T47D (cell line): Measurements from ENCODE around the gene CRTAP.
A peak's percentile ranks its signal among the peaks of the same experiment; 100 is the strongest.
"Not testable (repeated sequence)": the region's sequence is repeated elsewhere in the genome, so short reads cannot be mapped to it uniquely, and the experiment has no call there.

Source experiments
- DNase-seq, 2 experiments: peaks; one replicate each; pipeline versions ENCODE4 v3.0.0 to v3.0.0-alpha.2; 2011 to 2012; ENCODE audit warnings: low read depth in 1 of 2, low spot score in 1 of 2
- JUND ChIP-seq: IDR thresholded peaks from 2 replicates; pipeline ENCODE4 v1.6.1; 2012; ENCODE audit warnings: low read depth
- in situ Hi-C: cut with HindIII; loops from 2 replicates; pipeline ENCODE4 v1.10.0; 2016; ENCODE audit warnings: low sequenced_read_pairs, low pct_unique_long_range_greater_than_20kb

CRTAP gene

DNA sequence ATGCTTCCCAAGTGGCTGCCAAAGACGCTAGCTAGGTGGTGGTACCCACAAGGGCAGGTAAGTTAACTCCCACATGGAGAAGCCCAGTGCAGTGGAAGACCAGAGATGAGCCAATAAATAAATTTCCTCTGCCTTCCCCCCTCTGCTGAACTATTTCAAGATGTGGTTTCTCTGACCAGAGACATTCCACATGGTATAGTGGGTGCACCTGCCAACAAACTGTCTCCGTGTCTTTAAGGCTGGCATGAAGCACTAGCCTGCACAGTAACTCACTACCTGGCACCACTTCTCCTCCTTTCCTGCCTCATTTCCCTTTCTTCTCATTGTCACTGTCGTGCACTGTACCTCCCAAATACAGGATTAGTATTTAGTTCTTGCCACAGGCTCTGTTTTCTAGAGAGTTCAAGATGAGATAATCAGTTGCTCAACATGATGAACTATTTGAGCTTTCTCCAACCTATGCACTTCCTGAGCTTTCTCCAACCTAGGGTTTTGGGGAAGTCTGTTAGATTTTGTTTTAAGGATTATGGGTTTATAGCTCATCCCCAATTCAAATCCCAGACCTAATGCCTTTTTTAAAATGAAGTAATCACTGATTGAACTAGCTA is 8.4 kb upstream of the CRTAP start:
- no peak for DNase-seq
- TF ChIP-seq JUND = no peak
- in situ Hi-C loops = no loop called here

DNA sequence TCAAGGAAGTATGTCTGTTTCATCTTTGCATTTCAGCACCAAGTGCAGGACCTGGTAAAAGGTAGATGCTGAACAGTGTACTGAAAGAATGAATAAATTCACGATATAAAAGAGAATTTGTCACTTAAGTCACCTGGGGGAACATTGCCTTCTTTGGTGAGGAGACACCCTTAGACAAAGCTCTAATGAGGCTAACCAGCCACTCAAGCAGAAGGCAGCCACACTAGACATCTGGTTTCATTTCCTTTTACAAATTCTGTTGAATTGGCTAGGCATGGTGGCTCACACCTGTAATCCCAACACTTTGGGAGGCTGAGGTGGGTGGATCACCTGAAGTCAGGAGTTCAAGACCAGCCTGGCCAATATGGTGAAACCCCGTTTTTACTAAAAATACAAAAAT is 7.0 kb upstream of the CRTAP start:
- DNase-seq, in situ Hi-C loops: not testable (repeated sequence)

DNA sequence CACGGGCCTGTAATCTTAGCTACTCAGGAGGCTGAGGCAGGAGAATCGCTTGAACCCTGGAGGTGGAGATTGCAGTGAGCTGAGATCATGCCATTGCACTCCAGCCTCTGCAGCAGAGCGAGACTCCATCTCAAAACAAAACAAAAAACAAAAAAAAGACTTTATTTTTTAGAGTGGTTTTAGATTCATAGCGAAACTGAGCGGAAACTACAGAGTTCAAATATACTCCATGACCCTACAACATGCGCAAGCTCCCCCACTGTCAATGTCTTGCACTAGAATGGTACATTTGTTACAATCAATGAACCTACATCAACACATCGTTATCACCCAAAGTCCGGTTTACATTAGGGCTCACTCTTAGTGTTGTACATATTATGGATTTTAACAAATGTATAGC is 2.2 kb upstream of the CRTAP start:
- in situ Hi-C loops = no loop called here

DNA sequence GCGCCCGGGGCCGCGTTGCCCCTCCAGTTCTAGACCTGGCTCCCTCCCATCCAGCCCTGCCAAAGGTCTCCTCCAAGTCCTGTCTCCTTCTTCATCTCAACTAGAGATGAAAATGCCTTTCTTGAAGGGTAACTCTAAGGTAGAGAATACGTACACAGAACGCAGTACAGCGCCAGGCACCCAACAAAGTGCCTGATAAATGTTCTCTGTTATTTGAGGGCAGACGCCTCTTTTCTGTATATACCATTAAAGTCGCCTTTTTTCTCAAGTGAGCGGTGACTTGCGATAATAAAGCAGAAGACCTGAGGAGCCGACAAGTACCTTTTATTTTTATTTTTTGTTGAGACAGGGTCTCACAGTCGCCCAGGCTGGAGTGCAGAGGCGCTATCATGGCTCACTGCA is 809 bp downstream of the CRTAP start:
- in situ Hi-C loops = no loop called here
- DNase-seq = no peak
- TF ChIP-seq JUND = no peak

More for the DNA sequence above, 2.2 kb upstream of the CRTAP start:
- DNase-seq = no peak
- no peak for TF ChIP-seq JUND

DNA sequence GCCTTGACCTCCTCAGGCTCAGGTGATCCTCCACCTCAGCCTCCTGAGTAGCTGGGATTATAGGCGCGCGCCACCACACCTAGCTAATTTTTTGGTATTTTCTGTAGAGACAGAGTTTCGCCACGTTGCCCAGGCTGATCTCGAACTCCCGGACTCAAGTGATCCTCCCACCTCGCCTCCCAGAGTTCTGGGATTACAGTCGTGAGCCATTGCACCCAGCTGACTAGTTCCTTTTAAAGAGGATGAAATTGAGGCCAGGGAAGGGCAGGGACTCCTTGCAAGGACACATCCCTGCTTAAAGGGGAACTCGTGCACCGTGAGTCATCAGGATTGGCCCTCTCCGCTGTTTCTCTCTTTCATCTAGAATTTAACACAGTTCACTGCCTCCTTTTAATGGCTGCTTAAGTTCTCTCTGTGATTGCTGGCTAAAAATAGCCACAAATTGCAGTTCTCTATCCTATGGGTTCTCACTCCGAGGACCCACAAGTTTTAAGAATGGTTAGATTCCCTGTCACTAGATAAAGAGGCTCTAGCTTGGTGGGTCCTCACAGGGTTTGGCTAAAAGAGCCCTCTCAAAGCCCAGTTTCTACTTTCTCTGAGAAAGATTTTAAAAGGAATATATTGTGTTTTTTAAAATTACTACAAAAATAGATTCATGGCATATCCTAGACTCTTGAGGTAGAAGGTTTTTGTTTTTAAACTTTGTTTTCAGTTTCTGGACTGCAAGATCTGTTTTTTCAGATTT is 1.4 kb downstream of the CRTAP start:
- DNase-seq = no peak
- in situ Hi-C loops = no loop called here
- no peak for TF ChIP-seq JUND

DNA sequence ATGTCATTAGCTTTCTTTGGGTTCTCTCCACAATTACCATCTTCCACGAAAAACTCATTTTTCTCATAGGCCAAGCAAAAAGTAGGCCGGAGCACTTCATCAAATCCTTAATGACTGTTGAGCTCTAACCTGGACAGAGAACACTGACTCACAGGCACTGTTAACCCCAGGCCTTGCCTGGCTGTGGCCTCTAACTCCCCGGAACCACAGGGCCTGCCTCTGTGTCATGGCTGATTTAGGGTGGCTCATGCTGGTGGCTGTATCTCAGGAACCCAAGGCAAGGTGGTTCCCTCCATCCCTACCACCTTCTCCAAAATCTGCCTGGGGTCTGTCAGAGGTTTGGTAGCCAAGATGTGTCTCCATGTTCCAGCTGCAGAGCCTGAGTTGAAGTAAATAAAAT is 3.6 kb downstream of the CRTAP start:
- TF ChIP-seq JUND = no peak
- DNase-seq = no peak
- in situ Hi-C loops = no loop called here

DNA sequence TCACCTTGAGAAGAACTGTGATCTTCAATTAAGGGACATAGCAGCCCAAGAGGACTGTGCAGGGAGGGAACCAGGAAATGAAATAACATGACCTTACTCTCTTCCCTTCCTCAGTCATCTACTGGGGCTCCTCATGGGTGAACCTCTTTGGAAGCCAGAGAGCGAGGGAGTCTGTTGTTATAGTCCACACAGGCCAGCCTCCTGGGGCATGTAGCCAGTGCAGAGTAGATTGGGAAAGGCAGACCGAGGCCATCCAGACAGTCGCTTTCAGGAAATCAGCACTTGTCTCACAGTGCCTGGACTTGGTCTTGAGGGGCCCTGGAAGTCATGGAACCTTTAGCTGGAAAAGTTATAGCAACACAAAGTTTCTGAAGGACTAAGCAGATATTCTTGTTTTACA is 6.1 kb downstream of the CRTAP start:
- in situ Hi-C loops = no loop called here
- no peak for DNase-seq
- no peak for TF ChIP-seq JUND

DNA sequence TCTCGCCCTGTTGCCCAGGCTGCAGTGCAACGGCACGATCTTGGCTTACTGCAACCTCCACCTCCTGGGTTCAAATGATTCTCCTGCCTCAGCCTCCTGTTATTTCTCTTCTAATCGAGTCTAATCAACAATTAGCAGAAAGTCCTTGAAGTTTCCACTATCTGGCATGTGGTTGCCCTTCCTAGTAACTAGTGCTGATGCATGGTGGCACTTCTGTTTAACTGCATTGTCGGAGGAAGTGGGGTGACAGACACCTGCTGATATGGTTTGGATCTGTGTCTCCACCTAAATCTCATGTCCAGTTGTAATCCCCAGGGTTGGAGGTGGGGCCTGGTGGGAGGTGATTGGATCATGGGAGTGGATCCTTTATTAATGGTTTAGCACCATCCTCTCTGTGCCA is 9.2 kb downstream of the CRTAP start:
- in situ Hi-C loops = no loop called here
- DNase-seq = no peak
- TF ChIP-seq JUND = no peak

DNA sequence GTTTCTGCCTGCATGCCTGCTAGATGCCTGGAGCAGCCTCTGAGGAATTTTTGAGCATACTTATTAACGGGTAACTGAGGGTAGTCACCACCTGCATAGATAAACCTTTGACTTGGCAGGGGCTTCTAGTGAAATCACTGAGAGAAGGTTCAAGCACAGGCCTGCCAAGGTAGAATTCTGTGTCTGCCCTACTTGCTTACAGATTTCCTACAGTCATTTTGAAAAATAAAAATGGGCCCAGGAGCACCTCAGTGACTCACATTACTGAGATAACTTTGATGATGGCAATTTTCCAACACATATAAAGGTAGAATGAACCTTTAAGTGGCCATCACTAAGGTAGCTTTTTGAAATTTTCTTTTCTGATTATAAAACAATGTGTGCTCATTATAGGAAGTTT is 10.8 kb downstream of the CRTAP start:
- no peak for TF ChIP-seq JUND
- no peak for DNase-seq
- in situ Hi-C loops = no loop called here

DNA sequence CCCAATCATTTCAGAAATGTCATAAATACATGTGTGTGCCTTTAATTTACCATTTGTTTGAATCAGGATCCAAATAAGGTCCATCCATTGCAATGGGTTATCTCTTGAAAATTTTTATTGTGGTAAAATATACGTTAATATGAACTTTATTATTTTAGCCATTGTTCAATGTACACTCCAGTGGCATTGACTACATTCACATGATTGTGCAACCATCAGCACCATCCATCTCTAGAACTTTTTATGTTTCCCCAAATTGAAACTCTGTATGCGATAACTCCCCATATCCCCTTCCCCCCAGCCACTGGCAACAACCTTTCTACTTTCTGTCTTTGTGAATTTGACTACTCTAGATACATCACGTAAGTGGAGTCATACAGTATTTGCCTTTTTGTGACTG is 12.0 kb downstream of the CRTAP start:
- in situ Hi-C loops = no loop called here
- DNase-seq = no peak
- TF ChIP-seq JUND = no peak

DNA sequence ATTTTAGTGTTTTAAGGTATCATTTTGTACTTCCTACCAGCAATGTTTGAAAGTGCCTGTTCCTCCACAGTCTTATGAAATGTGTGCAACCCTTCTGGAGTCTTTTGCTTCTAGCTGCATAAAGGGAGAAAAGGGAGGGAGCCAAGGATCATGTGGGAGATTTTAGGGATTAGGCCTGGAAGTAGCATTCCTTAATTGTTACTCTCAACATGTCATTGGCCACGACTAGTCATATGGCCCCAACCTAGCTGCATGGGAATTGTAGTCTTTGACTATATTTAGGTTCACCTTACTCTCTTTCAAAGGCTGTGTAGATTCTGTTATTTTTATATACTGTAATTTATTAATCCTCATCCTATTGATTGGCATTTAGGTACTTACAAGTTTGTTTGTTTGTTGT is 14.9 kb downstream of the CRTAP start:
- no peak for TF ChIP-seq JUND
- peak; percentile 23 to 28 for DNase-seq
- in situ Hi-C loops = no loop called here

DNA sequence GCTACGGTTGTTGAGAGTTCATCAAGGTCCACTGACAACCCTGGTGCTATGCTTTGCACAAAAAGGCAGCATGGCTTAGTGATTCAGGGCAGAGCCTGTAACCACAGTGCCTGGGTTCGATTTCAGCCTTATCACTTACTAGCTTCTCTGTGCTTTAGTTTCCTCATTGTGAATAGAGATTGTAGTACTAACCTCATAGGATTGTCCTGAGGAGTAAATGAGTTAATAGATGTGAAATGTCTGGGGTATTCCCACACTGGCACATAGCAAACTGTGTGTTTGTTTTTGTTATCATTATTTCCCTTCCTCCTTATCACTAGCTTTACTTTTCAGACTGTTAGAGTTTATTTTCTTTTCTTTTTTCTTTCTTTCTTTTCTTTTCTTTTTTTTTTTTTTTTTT is 16.3 kb downstream of the CRTAP start:
- no peak for DNase-seq
- in situ Hi-C loops = no loop called here
- no peak for TF ChIP-seq JUND

DNA sequence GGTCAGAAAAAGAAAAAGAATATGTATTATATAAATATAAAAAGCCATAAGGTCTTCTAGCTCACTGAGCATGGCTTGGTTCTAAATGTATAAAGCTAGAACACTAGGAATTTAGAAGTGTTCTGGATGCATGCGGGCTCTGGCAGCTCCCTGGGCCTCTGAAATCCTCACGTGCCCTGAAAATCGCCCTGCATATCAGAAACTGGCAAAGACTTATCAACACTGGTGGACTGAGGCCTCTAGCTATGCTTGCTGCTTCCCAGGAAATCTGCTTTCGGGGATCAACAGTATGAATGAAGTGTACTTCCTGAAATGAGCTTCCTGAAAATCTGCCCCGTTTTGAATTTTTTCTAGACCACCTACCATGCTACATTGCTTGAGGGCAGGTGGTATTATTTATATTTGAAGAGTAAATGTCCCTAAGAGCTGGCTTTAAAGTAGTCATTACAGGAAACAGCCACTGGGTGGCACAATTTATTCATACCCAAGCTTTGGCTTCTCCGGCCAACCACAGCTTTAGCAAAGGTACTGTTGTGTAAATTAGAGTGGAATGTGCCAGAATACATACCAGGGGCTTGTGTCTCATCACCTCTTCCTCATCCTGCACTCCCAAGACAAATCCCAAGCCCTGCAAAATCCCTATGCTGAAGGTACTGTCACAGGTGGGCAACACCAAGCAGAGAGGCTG is 17.7 kb downstream of the CRTAP start:
- in situ Hi-C loops = no loop called here
- no peak for TF ChIP-seq JUND

DNA sequence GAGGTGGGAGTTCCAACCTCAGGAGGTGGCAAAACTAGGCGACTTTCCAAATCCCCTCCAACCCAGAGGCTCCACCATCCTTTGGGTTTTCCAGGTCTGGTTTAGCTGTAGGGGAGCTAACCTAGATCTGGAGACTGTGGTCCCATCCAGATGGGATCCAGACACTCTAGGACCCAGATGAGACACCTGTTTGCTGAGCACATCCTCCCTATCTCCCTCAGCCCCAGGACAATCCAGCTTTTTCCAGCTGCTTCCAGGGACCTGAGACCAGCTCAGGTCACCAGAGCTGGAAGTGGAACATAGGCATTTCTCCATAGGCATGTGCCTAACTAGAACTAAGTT is 18.2 kb downstream of the CRTAP start:
- DNase-seq = no peak
- in situ Hi-C loops = no loop called here
- TF ChIP-seq JUND = no peak

More for the DNA sequence above, 17.7 kb downstream of the CRTAP start:
- peak; percentile 58 to 82 for DNase-seq
